ENCODE data around the gene SLC35F6.

Gene SLC35F6

GRCh38 chr2:26818255-26818654, 54.2 kb downstream of the SLC35F6 start:
- Histone ChIP-seq H3K27ac (ENCODE audit: low read length) (no peak overlapping the region), H3K79me2 (ENCODE audit: low read length) (no peaks in the 10 kb centered on the region), H3K9me2 (replicated peaks; ENCODE audit: insufficient read depth, low read length) (no peaks in the 10 kb centered on the region), H4K20me1 (ENCODE audit: insufficient read depth, low read length) (no peaks in the 10 kb centered on the region), H3K4me2 (ENCODE audit: low read depth, low read length) (no peak overlapping the region), H3K36me3 (replicated peaks; ENCODE audit: insufficient read depth, low read length) (no peaks in the 10 kb centered on the region), H3K4me1 (ENCODE audit: low read length) (no peaks in the 10 kb centered on the region), H3K4me3 (ENCODE audit: low read length) (no peak overlapping the region), H2AFZ (ENCODE audit: low read length) (no peak overlapping the region), H3K9me3 (replicated peaks; ENCODE audit: insufficient read depth, low read length) (no peaks in the 10 kb centered on the region), H3K9ac (ENCODE audit: low read length) (no peak overlapping the region), H3K27me3 (replicated peaks; ENCODE audit: insufficient read depth, low read length) (peaks cover 6% of the 10 kb centered on the region), H3F3A (ENCODE audit: insufficient read depth, low read length) (no peaks in the 10 kb centered on the region)
- no peak for DNase-seq
- no peak for TF ChIP-seq EZH2 (optimal IDR thresholded peaks at IDR 0.05; ENCODE audit: low read depth, low read length)
- no peak for TF ChIP-seq EZH2phosphoT487 (IDR thresholded peaks at IDR 0.05; ENCODE audit: low read length)
- TF ChIP-seq, protein P1, sequence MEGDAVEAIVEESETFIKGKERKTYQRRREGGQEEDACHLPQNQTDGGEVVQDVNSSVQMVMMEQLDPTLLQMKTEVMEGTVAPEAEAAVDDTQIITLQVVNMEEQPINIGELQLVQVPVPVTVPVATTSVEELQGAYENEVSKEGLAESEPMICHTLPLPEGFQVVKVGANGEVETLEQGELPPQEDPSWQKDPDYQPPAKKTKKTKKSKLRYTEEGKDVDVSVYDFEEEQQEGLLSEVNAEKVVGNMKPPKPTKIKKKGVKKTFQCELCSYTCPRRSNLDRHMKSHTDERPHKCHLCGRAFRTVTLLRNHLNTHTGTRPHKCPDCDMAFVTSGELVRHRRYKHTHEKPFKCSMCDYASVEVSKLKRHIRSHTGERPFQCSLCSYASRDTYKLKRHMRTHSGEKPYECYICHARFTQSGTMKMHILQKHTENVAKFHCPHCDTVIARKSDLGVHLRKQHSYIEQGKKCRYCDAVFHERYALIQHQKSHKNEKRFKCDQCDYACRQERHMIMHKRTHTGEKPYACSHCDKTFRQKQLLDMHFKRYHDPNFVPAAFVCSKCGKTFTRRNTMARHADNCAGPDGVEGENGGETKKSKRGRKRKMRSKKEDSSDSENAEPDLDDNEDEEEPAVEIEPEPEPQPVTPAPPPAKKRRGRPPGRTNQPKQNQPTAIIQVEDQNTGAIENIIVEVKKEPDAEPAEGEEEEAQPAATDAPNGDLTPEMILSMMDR (IDR thresholded peaks at IDR 0.05; ENCODE audit: low read length): no peak

DNA sequence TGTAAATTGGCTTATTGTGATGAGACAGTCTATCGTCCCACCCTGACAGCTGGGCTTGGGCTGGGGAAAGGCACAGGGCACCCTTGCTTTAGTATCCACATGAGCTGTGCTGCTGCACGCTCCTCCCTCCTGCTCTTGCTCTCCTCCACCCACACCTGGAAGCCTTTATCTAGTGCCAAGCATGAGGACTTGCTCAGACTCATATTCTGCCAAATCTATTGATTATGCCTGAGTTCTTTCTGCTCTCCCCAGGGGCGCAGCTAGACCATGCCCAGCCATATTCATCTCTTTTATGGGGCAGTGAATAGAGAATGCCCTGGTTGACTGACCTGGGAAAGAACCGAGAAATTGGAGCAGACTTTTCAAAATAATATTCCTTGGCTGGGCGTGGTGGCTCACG, 54.9 kb downstream of the SLC35F6 start:
- H3K79me2 ChIP-seq (ENCODE audit: low read length): no peaks in the 10 kb centered on the region
- no peaks in the 10 kb centered on the region for H3K36me3 ChIP-seq (replicated peaks; ENCODE audit: insufficient read depth, low read length)
- no peak overlapping the region for H2AFZ ChIP-seq (ENCODE audit: low read length)
- H3K4me3 ChIP-seq (ENCODE audit: low read length): no peak overlapping the region
- no peak overlapping the region for H3K4me2 ChIP-seq (ENCODE audit: low read depth, low read length)
- H3K27ac ChIP-seq (ENCODE audit: low read length): no peak overlapping the region
- no peaks in the 10 kb centered on the region for H4K20me1 ChIP-seq (ENCODE audit: insufficient read depth, low read length)
- TF ChIP-seq EZH2phosphoT487 (IDR thresholded peaks at IDR 0.05; ENCODE audit: low read length) (no peak), EZH2 (optimal IDR thresholded peaks at IDR 0.05; ENCODE audit: low read depth, low read length) (no peak)
- TF ChIP-seq, protein P1 (IDR thresholded peaks at IDR 0.05; ENCODE audit: low read length): no peak
- no peaks in the 10 kb centered on the region for H3K4me1 ChIP-seq (ENCODE audit: low read length)
- DNase-seq: no peak
- H3F3A ChIP-seq (ENCODE audit: insufficient read depth, low read length): no peaks in the 10 kb centered on the region
- peaks cover 4% of the 10 kb centered on the region for H3K27me3 ChIP-seq (replicated peaks; ENCODE audit: insufficient read depth, low read length)
- H3K9ac ChIP-seq (ENCODE audit: low read length): no peak overlapping the region
- H3K9me2 ChIP-seq (replicated peaks; ENCODE audit: insufficient read depth, low read length): no peaks in the 10 kb centered on the region
- H3K9me3 ChIP-seq (replicated peaks; ENCODE audit: insufficient read depth, low read length): no peaks in the 10 kb centered on the region

GRCh38 chr2:26820932-26821331, 56.8 kb downstream of the SLC35F6 start:
- Histone ChIP-seq H3F3A (ENCODE audit: insufficient read depth, low read length) (no peaks in the 10 kb centered on the region), H3K9ac (ENCODE audit: low read length) (no peak overlapping the region), H2AFZ (ENCODE audit: low read length) (no peak overlapping the region), H3K4me1 (ENCODE audit: low read length) (no peaks in the 10 kb centered on the region), H3K9me3 (replicated peaks; ENCODE audit: insufficient read depth, low read length) (no peaks in the 10 kb centered on the region), H3K4me2 (ENCODE audit: low read depth, low read length) (peak overlapping the region; percentile 21; the same call in 1 of the 2 replicates), H3K27ac (ENCODE audit: low read length) (no peak overlapping the region), H3K4me3 (ENCODE audit: low read length) (no peak overlapping the region), H3K27me3 (replicated peaks; ENCODE audit: insufficient read depth, low read length) (peaks cover 4% of the 10 kb centered on the region), H3K79me2 (ENCODE audit: low read length) (no peaks in the 10 kb centered on the region), H3K36me3 (replicated peaks; ENCODE audit: insufficient read depth, low read length) (no peaks in the 10 kb centered on the region), H4K20me1 (ENCODE audit: insufficient read depth, low read length) (no peaks in the 10 kb centered on the region), H3K9me2 (replicated peaks; ENCODE audit: insufficient read depth, low read length) (no peaks in the 10 kb centered on the region)
- no peak for DNase-seq
- TF ChIP-seq, protein P1 (IDR thresholded peaks at IDR 0.05; ENCODE audit: low read length): no peak
- no peak for TF ChIP-seq EZH2phosphoT487 (IDR thresholded peaks at IDR 0.05; ENCODE audit: low read length)

All from MM.1S (cell line).